ENCODE data around the gene CEMIP. TPM values are rescaled to one million over a fixed set of nuclear protein-coding genes. Genes with fewer than 3 reads are reported as not detected.
A peak's percentile ranks its signal among the peaks of the same experiment; 100 is the strongest.

The CEMIP gene
- total RNA-seq, 1 donor from 2014 or later, result not detected

- no peak overlapping the region for H3K27ac Mint-ChIP-seq
- Histone ChIP-seq H3K4me1 (no peaks in the 10 kb centered on the region), H3K4me2 (no peak overlapping the region), H4K20me1 (ENCODE audit: low read depth) (peaks cover 51% of the 10 kb centered on the region), H3K9me3 (ENCODE audit: low read depth) (no peaks in the 10 kb centered on the region), H3K4me3 (no peak overlapping the region), H3K27ac (no peak overlapping the region), H3K9ac (no peak overlapping the region), H3K36me3 (no peaks in the 10 kb centered on the region), H2AFZ (replicated peaks) (no peak overlapping the region), H3F3A (ENCODE audit: low read depth) (peaks cover 5% of the 10 kb centered on the region), H3K79me2 (ENCODE audit: low read depth) (peaks cover 60% of the 10 kb centered on the region), H3K27me3 (no peaks in the 10 kb centered on the region)
- H3K27me3 Mint-ChIP-seq (ENCODE audit: insufficient read depth, low read depth), result peaks cover 2% of the 10 kb centered on the region
- peaks cover 27% of the 10 kb centered on the region for H3K36me3 Mint-ChIP-seq
- no peaks in the 10 kb centered on the region for H3K9me3 Mint-ChIP-seq
- no peak overlapping the region for H3K4me3 Mint-ChIP-seq
- H3K4me1 Mint-ChIP-seq, result peaks cover 8% of the 10 kb centered on the region
- no peak for DNase-seq (ENCODE audit: low spot score)
- TF ChIP-seq EZH2phosphoT487 (IDR thresholded peaks at IDR 0.05), result no peak
- TF ChIP-seq CTCF (IDR thresholded peaks at IDR 0.05), result no peak
- TF ChIP-seq EZH2 (IDR thresholded peaks at IDR 0.05), result no peak
Observed at GRCh38 chr15:80978685-80979329, 199.6 kb downstream of the CEMIP start.

GRCh38 chr15:80979538-80980200 is 200.5 kb downstream of the CEMIP start:
- Mint-ChIP-seq H3K27ac (peak overlapping the region; percentile 70), H3K4me3 (no peak overlapping the region), H3K27me3 (ENCODE audit: insufficient read depth, low read depth) (peaks cover 2% of the 10 kb centered on the region), H3K36me3 (peaks cover 27% of the 10 kb centered on the region), H3K9me3 (no peaks in the 10 kb centered on the region), H3K4me1 (peaks cover 4% of the 10 kb centered on the region)
- Histone ChIP-seq H3K9ac (no peak overlapping the region), H3K36me3 (no peaks in the 10 kb centered on the region), H4K20me1 (ENCODE audit: low read depth) (peaks cover 52% of the 10 kb centered on the region), H3K4me3 (no peak overlapping the region), H3K4me1 (no peaks in the 10 kb centered on the region), H3K4me2 (no peak overlapping the region), H3K27me3 (no peaks in the 10 kb centered on the region), H2AFZ (replicated peaks) (no peak overlapping the region), H3K27ac (no peak overlapping the region), H3K9me3 (ENCODE audit: low read depth) (no peaks in the 10 kb centered on the region), H3F3A (ENCODE audit: low read depth) (peaks cover 5% of the 10 kb centered on the region), H3K79me2 (ENCODE audit: low read depth) (peaks cover 63% of the 10 kb centered on the region)
- no peak for TF ChIP-seq EZH2phosphoT487 (IDR thresholded peaks at IDR 0.05)
- TF ChIP-seq CTCF (IDR thresholded peaks at IDR 0.05), result no peak
- no peak for TF ChIP-seq EZH2 (IDR thresholded peaks at IDR 0.05)
- DNase-seq (ENCODE audit: low spot score), result no peak

GRCh38 chr15:80982205-80982604 is 203.0 kb downstream of the CEMIP start:
- Histone ChIP-seq H3K27ac (no peak overlapping the region), H3K4me3 (no peak overlapping the region), H2AFZ (replicated peaks) (no peak overlapping the region), H3K27me3 (no peaks in the 10 kb centered on the region), H3K79me2 (ENCODE audit: low read depth) (peaks cover 64% of the 10 kb centered on the region), H3K9ac (no peak overlapping the region), H3K4me1 (peaks cover 3% of the 10 kb centered on the region), H4K20me1 (ENCODE audit: low read depth) (peaks cover 55% of the 10 kb centered on the region), H3F3A (ENCODE audit: low read depth) (peaks cover 5% of the 10 kb centered on the region), H3K4me2 (no peak overlapping the region), H3K9me3 (ENCODE audit: low read depth) (no peaks in the 10 kb centered on the region), H3K36me3 (no peaks in the 10 kb centered on the region)
- H3K4me1 Mint-ChIP-seq, result peaks cover 14% of the 10 kb centered on the region
- TF ChIP-seq EZH2 (IDR thresholded peaks at IDR 0.05) (no peak), CTCF (IDR thresholded peaks at IDR 0.05) (peak; percentile 17), EZH2phosphoT487 (IDR thresholded peaks at IDR 0.05) (no peak)
- peaks cover 2% of the 10 kb centered on the region for H3K27me3 Mint-ChIP-seq (ENCODE audit: insufficient read depth, low read depth)
- no peak overlapping the region for H3K27ac Mint-ChIP-seq
- H3K36me3 Mint-ChIP-seq, result peaks cover 22% of the 10 kb centered on the region
- no peak overlapping the region for H3K4me3 Mint-ChIP-seq
- no peaks in the 10 kb centered on the region for H3K9me3 Mint-ChIP-seq
- DNase-seq (ENCODE audit: low spot score), result no peak

Measured in neural progenitor cell (in vitro differentiated cells).